ENCODE data around the gene DLX4.

- TF ChIP-seq CTCF (IDR thresholded peaks at IDR 0.05; ENCODE audit: borderline replicate concordance, extremely low read depth, low read length, poor library complexity, severe bottlenecking) (no peak), EZH2 (IDR thresholded peaks at IDR 0.05; ENCODE audit: borderline replicate concordance, low read depth, low read length, severe bottlenecking) (no peak)
Measured at GRCh38 chr17:49932138-49932723, 36.8 kb upstream of the DLX4 start.
